ENCODE measurements around the gene SNX13.
A peak's percentile ranks its signal among the peaks of the same experiment; 100 is the strongest.

Gene SNX13

DNA sequence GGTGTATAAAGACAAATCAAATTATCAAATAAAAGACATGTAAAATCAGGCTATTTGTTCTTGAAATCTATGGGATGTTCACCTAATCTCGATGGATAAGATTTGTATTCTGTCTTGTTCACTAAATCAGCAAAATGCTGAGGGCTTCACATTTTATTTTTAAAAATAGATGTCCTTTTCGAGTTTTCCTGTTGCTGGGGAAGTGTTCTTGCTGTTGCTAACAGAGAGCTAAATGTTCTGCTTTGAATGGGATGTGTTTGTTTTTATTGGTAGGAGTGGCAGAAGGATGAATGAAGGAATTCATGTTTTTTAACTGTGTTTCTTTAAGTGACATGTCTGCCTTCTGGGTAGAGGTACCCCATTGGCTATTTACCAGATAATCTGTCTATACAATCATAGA is 7.3 kb upstream of the SNX13 start:
- DNase-seq (ENCODE audit: low read depth), result no peak

DNA sequence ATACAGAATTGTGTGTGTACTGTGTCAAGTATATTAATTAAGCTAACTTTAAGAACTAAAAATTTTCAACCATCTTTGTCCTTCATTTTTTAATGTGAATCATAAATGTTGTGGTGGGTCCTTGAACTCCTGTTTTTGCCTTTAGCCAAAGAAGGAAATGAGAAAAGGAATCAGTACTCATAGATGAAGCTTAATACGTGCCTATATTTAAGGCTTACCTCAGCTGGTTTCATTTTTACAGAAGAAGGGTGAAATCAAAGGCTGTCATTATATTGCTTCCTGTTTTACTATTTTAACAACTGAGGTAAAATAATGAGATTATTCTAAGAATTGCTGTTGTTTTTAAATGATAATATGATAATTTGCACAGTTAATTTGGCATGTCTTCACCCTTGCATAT is 6.3 kb upstream of the SNX13 start:
- no peak for DNase-seq (ENCODE audit: low read depth)

DNA sequence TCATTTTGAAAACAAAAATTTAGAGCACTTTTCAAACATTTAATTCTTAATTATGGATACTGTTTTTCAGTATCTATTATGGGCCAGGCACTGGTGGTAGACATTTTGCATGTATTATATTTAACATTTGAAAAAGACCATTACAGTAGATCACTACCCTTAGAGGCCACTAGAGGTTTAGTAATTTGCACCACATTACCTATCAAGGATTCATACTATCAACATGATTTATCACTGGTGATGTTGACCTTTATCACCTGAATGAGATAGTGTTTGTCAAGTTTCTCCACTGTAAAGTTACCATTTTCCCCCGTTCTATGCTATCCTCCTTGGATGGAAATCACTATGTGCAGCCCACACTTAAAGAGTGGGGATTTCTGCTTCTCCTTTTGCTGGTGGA is 4.4 kb upstream of the SNX13 start:
- DNase-seq (ENCODE audit: low read depth), result no peak

DNA sequence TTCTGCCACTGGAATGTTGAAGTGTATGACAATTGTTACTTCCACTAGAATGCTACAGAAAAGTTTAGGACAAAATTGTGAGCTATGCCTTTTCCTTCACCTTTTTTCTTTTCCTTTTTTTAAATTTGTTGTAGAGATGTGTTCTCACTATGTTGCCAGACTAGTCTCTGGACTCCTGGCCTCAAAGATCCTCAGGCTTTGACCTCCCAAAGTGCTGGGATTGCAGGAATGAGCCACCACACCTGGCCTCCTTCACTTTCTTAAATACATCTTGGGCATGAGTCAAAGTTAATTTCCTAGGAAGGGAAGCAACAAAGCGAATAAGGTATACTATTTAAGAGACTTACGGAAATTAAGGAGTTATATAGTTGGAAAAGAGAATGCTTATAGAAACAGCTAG is 2.7 kb upstream of the SNX13 start:
- no peak for DNase-seq (ENCODE audit: low read depth)

DNA sequence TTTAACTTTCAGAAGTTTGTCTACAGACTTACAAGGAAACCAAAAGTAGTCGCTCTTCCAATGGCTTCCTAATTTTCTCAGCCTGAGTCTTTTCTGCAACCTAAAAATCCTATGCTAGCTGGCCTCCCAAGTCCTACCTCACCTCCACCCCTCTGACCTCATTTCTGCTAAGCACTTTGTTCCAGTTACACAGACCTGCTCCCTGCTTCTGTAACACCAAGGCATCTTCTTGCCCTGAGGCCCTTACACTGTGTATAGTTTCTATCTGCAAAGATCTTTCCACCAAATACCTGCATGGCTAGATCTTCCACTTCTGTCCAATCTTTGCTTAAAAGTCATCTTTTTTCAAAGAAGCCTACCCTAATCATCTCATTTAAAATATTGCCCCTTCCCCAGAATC is 1.9 kb upstream of the SNX13 start:
- no peak for DNase-seq (ENCODE audit: low read depth)

DNA sequence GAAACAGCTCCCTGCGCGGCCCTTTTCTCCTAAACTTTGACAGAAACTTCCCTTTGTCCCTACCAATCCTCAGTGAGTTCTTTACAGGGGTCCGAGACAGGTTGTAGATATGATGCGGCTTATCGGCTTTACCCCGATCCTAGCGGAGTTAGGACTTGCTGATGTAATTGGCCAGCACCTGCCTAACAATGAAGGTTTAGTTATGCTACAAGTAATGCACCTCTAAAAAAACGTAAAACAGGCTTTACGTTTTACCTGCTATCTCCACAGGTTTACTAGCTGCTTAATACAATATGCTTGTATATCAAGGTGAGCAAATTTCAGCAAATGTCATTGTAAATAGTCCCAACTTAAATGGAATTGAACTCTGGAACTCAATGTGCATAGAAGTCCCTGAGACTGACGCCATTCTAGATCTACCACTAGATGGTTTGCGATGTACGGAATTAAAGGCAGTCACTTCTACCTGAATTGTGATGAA is 697 bp upstream of the SNX13 start:
- no peak for DNase-seq (ENCODE audit: low read depth)

DNA sequence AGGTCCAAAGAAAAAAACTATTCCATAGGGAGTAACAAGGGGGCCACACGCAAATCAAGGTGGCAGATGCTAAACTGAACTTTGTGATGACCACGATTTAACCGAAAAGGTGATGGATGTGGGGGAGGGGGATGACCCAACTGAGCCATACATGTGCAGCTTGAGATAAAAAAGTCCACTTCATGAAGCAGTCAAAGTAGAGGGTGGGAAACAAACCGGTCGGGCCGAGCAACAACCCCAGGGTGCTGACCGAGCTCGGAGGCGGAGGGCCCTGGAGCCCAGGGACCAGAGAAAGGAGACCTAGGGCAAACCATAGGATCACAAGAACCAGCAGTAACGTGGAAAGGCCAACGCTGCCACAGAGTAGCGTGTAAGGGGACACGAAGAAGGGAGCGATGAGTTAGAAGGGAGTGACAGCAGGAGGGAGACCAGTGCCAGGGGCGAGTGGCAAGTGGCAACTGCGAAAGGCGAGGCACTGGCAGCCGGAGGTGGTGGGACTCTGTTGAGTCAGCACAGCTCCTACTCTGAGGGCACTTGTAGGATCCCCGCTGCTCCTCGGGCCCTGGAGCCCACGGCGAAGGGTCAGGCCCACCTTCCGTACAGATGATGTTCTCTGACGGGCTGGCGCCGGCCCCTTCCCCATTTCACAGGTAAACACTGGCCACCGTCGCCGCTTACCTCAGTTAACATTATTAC is 540 bp downstream of the SNX13 start:
- peak; percentile 36 for DNase-seq (ENCODE audit: low read depth)

DNA sequence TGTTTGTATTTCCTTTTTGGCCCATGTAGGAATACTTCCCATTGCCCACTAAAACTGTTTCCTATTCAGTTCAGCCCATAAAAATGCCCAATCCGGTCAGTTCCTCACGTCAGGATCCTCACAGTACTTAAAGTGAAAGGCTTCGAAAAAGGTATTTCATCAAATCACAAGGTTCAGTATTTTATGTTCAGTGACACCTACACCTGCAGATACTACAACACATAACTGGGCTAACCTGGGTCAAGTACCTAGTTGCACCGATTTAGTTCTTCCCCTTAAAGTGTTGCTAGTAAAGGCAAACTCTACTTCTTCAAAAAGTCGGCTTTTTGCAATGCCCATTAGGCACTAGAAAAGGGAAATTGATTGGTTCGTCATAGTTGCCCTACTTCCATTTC is 1.1 kb downstream of the SNX13 start:
- DNase-seq (ENCODE audit: low read depth), result no peak

DNA sequence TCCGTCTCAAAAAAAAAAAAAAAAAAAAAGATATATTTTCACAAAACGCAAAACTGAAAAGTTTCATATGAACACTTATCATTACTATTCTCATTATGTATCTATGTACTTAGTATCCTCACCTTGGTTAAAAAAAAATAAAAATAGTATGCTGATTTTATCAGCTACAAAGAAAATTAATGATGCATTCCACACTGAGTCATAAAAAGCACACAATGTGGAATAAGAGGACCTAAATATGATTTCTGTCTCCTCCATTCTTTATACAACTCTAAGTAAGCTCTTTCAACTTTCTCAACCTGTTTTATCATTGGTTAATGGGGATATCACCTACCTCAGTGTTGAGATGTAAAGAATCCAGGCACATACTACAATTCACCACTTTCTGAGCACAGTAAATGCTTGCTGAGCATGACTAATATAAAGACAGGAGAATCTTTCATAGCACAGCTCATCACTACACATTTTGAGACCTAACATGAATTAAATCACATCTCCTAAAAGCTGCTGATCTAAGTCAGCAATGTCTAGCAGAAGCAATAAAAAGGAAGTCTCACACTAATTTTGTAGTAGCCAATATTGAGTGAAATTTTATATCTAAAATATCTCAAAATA is 2.7 kb downstream of the SNX13 start:
- DNase-seq (ENCODE audit: low read depth), result no peak

DNA sequence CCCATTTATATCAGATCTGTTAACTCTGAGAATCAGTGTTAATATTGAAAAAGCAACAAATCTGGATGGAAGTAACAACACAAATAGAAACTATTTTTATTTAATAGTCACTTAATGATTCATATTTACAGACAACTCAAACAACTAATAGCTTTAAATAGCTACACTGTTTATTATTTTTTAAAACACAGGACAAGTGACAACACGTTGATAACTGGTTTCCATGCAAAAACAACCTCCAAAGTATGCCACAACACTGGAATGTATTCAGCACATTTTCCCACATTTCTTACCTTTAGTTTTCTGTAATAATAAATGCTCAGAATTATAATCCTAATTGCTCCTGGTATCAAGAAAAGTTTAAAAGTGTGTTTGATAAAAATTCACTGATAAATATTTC is 4.0 kb downstream of the SNX13 start:
- DNase-seq (ENCODE audit: low read depth), result no peak

DNA sequence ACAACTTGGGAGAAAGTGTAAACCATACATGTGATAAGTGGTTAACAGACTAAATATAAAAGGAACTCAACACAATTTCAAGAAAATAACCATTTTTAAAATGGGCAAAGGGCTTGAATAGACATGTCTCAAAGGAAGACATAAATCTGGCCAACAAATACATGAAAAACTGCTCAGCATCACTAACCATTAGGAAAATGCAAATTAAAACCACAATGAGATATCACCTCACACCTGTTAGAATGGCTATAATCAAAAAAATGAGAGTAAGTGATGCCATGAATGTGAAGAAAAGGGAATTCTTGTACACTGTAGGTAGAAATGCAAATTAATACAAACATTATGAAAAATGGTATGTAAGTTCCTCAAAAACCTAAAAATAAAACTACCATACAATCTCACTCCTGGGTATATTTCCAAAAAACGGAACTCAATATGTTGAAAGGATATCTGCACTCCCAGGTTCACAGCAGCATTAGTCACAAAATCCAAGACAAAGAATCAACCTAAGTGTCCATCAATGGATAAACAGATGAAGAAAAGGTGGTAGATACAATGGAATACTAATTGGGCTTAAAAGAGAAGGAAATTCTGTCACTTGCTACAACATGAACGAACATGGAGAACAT is 5.6 kb downstream of the SNX13 start:
- DNase-seq (ENCODE audit: low read depth), result no peak

DNA sequence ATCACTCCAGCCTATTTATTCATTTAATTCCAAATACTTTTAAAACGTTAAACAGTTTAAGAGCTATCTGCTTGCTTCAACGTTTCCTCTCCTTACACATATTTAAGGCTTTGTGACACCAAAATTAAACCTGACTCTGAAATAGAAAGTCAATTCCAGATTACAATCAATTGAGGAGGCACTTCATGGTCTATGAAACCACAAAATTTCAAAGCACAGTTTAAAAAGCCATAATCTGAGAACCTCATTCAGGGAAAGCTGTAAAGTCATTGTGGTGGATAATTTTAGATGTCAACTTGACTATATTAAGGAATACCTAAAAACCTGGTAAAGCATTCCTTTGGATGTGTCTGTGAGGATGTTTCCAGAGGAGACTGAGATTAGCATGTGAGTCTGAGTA is 6.2 kb downstream of the SNX13 start:
- no peak for DNase-seq (ENCODE audit: low read depth)

DNA sequence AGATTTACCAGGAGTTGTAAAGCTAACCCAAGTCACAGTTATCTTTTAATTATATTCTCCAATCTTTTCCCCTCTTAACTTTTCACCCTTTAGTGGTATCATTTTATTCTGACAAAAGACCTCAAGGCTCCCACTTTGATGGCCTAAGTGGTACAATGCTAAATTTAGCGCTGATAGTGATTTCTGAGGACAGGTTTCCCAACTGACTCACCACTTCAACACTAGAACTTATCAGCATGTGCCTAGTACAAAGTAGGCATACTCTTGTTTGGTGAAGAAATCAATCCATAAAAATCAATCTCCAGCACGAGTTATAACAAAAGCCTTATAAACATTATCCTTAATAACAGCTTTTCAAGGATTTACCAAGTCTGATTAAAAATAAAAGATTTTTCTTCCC is 7.5 kb downstream of the SNX13 start:
- no peak for DNase-seq (ENCODE audit: low read depth)

DNA sequence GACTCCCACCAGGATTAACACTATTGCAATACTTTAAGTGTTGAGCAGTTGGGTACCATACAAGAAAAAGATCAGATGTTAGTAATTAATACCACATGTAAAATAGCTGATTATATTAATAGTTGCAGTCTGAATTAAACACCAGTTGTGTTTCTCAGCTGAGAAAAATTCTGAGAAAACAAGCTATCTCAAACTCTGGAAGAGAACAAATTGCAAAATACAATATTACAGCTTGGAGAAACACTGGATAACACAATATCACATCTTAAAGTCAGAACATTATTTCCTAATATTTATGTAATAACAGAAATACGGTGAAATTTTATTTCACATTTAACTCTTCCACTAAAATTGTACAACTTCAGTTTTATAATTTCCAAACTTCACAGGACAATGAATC is 9.2 kb downstream of the SNX13 start:
- DNase-seq (ENCODE audit: low read depth), result no peak

DNA sequence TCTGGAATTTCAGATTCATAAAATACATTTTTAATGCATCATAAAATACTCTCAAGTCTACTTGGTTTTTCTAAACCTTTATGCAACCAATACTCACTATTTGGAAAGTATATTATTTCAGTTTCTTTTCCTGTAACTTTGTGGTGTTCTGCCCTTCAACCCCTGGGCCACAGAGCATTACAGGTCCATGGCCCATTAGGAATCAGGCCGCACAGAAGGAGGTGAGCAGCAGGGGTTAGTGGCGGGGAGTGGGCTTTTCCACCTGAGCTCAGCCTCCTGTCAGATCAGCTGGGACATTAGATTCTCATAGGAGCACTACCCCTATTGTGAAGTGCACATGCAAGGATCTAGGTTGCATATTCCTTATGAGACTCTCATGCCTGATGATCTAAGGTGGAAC is 9.7 kb downstream of the SNX13 start:
- DNase-seq (ENCODE audit: low read depth), result no peak

DNA sequence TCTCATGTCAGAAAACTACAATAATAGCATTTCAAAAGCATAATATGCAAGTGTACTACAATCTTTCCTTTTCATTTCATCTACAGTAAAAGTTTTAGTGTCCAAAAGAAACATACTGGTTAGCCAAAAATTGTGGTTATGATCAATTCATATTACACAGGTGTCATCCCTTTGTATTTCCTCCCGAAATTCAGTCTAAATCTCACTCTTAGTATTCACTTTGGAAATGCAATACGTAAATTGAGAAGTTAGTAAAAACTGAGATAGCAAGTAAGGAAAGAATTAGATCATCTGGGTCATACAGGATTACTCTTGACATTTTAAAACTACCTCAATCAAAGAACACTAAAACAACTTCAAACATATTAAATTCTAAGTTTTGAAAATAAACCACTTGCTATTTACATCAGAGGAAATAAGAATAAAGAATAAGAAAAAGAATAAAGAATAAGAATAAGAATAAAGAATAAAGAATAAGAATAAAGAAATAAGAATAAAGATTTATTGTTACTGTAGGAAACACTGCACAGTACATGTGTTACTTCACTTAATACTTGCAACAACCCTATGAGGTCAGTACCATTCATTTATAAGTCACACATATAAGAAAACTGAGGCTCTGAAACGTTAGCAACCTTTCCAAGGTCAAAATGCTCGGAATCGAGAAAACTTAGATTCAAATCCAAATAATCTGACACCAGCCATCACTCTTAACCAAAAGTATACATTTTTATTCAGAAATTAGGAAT is 10.5 kb downstream of the SNX13 start:
- DNase-seq (ENCODE audit: low read depth), result no peak

DNA sequence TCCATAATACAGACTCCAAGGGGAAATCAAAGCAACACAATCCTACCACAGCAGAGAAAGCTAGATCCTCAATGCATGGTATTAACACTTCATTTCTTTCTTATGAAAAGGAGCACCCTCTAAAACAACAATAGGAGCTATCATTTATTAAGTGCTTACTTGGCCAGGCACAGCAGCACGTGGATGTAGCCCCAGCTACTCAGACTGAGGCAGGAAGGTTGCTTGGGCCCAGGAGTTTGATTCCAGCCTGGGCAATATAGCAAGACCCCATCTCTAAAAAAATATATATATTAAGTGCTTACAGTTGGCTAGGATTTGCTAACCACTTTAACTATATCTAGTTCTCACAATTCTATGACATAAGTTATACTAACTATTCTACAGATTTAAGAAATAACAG is 12.2 kb downstream of the SNX13 start:
- DNase-seq (ENCODE audit: low read depth), result no peak

DNA sequence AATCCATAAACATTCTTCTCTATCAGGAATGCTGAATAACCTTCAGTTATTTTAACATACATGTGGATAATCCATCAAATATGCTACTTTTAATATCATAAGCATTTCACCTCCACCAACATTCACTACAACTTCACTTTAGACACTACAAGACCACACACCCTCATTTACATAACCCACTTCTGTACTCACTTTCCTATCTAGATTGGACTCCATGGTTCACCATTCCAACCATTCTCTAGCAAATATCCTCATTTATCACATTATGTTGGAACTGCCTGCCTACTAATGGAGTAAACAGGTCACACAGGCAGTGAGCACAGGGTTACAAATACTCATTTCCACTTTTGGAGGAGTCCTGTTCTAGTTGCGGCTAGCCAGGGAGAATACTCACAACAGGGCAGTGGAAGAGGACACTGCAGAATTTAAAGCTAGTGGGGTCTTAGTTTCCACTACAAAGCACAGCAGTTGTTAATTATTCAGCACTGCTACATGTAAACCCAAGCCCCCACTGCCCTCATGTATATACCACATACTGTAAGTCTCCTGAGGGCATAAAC is 18.4 kb downstream of the SNX13 start:
- no peak for DNase-seq (ENCODE audit: low read depth)

DNA sequence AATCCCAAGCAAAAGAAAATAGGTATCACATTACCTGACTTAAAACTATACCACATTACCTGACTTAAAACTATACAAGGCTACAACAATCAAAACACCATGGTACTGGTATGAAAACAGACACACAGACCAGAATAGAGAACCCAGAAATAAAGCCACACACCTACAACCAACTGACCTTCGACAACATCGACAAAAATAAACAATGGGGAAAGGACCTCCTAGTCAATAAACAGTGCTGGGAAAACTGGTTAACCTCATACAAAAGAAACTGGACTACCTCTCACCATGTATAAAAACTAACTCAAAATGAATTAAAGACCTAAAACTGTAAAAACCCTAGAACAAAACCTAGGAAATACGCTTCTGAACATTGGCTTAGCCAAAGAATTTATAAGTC is 22.5 kb downstream of the SNX13 start:
- no peak for DNase-seq (ENCODE audit: low read depth)

DNA sequence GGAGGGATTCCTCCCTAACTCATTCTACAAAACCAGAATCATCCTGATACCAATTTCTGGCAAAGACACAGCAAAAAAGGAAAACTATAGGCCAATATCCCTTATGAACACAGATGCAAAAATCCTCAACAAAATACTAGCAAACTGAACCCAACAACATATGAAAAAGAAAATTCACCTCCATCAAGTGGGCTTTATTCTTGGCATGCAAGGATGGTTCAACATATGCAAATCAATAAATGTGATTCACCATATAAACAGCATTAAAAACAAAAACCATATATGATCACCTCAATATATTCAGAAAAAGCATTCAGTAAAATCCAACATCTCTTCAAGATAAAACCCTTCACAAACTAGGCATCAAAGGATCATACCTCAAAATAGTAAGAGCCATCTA is 23.5 kb downstream of the SNX13 start:
- DNase-seq (ENCODE audit: low read depth), result no peak

DNA sequence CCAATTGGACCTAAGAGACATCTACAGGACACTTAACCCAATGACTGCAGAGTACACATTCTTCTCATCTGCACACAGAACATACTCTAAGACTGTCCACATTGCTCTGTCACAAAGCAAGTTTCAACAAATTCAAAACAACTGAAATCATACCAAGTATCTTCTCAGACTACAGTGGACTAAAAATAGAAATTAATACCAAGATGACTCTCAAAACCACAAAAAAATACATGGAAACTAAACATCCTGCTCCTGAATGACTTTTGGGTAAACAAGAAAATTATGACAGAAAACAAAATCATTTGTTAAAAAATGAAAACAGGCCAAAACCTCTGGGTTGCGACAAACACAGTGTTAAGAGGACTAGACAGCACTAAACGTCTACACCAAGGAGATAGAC is 24.5 kb downstream of the SNX13 start:
- no peak for DNase-seq (ENCODE audit: low read depth)

DNA sequence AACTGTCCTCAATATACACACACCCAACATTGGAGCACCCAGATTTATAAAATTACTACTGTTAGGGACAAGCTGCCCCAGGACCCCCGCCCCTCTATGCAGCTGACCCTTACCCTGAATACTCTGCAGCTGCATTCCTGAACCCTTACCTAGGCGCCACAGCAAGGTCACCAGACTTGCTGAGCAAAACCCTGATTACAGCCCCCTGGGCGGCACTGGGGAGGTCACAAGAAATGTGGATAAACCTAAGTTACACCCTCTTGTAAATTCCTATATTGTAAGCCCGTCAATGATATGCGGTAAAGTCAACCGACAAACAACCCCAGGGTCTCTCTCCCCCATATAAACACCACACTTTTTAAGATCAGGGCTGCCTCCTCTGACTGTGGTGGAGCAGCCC is 25.1 kb downstream of the SNX13 start:
- DNase-seq (ENCODE audit: low read depth), result no peak

DNA sequence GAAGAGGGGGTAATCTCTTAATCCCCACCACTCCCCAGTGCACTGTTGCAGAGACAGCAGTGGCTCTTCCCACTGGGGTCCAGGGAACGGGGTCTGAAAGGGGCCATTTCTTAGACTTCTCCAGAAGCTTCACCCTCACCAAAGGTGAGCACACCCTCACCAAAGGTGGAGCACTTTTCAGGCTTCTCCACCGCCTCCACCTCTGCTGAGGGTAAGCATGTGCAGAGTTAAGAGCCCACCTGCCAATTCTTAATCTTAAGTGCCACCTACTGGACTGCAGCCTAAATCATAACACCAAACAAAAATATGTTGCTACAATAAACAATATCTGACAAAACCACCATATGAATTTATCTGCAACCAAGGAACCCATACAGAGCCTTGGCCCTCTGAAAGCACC is 27.0 kb downstream of the SNX13 start:
- DNase-seq (ENCODE audit: low read depth), result no peak

Measured in activated T-cell treated with anti-CD3 and anti-CD28 coated beads for 24 hours (primary cell).